Hepatocyte (in vitro differentiated cells): Measurements from ENCODE around the gene LRP4. TPM values are rescaled to one million over a fixed set of nuclear protein-coding genes. Genes with fewer than 3 reads are reported as not detected.

Experiments used
- DNase-seq: peaks from one replicate; pipeline ENCODE4 v3.0.0-alpha.2; 2016; ENCODE audit warnings: low spot score
- H2AFZ ChIP-seq: fragments of 200-600 bp; sonication (generic); 2 replicates; pipeline ENCODE4 v1.6.0; 2016; ENCODE audit warnings: antibody characterized with exemption, mild to moderate bottlenecking
- H3K27ac ChIP-seq: fragments of 200-600 bp; sonication (generic); 2 replicates; pipeline ENCODE4 v1.5.1; 2016; ENCODE audit warnings: mild to moderate bottlenecking
- H3K27me3 ChIP-seq: fragments of 200-600 bp; sonication (generic); 2 replicates; pipeline ENCODE4 v1.6.1; 2016
- H3K36me3 ChIP-seq: fragments of 200-600 bp; sonication (generic); replicated peaks from 2 replicates; pipeline ENCODE4 v1.5.1; 2016; ENCODE audit warnings: low read depth; ENCODE audit not compliant: insufficient read depth
- H3K4me1 ChIP-seq: fragments of 200-600 bp; sonication (generic); 2 replicates; pipeline ENCODE4 v1.5.1; 2016; ENCODE audit warnings: mild to moderate bottlenecking, moderate library complexity; ENCODE audit not compliant: insufficient read depth
- H3K4me2 ChIP-seq: fragments of 200-600 bp; sonication (generic); 2 replicates; pipeline ENCODE4 v1.6.0; 2016
- H3K4me3 ChIP-seq: fragments of 200-600 bp; sonication (generic); 2 replicates; pipeline ENCODE4 v1.5.1; 2016; ENCODE audit warnings: mild to moderate bottlenecking
- H3K79me2 ChIP-seq: fragments of 200-600 bp; sonication (generic); 2 replicates; pipeline ENCODE4 v1.6.0; 2017; ENCODE audit warnings: mild to moderate bottlenecking
- H3K9me2 ChIP-seq: fragments of 200-600 bp; sonication (generic); replicated peaks from 2 replicates; pipeline ENCODE4 v1.6.0; 2017; ENCODE audit warnings: mild to moderate bottlenecking; ENCODE audit not compliant: insufficient read depth
- H3K9me3 ChIP-seq: fragments of 200-600 bp; sonication (generic); 2 replicates; pipeline ENCODE4 v1.5.1; 2016; ENCODE audit warnings: low read depth, mild to moderate bottlenecking
- H4K20me1 ChIP-seq: fragments of 200-600 bp; sonication (generic); 2 replicates; pipeline ENCODE4 v1.6.0; 2016; ENCODE audit warnings: mild to moderate bottlenecking; ENCODE audit not compliant: insufficient read depth, poor library complexity, severe bottlenecking
- CTCF ChIP-seq: fragments of 200-600 bp; sonication (generic); IDR thresholded peaks from 2 replicates; pipeline ENCODE4 v1.5.1; 2016; ENCODE audit warnings: antibody characterized with exemption, mild to moderate bottlenecking; ENCODE audit not compliant: poor library complexity
- EZH2 ChIP-seq: fragments of 200-600 bp; sonication (generic); IDR thresholded peaks from 2 replicates; pipeline ENCODE4 v1.6.1; 2016; ENCODE audit warnings: antibody characterized with exemption, mild to moderate bottlenecking, borderline replicate concordance
- EZH2phosphoT487 ChIP-seq: fragments of 200-600 bp; sonication (generic); IDR thresholded peaks from one replicate; pipeline ENCODE4 v1.6.1; 2018; ENCODE audit warnings: antibody characterized with exemption, mild to moderate bottlenecking, low read depth, moderate library complexity; ENCODE audit not compliant: unreplicated experiment, severe bottlenecking
- WGBS: methylation state at CpG from one replicate; pipeline ENCODE4 v1.1.6; 2016; ENCODE audit warnings: low lambda C conversion rate; ENCODE audit errors: missing lambda C conversion rate; 5-methylcytosine and 5-hydroxymethylcytosine counted together
- polyA plus RNA-seq: library from polyadenylated mRNA; unstranded; fragments of >200 nt; fragmentation: Nextera tagmentation; extraction: Ambion mirVana; gene quantifications from 2 replicates; pipeline ENCODE4 v1.2.1, GENCODE V29; 2016
- total RNA-seq: library from RNA; depleted of rRNA; stranded (reverse); fragments of >200 nt; gene quantifications from 2 replicates; pipeline ENCODE4 v1.2.3, GENCODE V29; 2014

LRP4 gene
- total and polyA plus RNA-seq, 2 experiments from 2014 or later: 6.4 to 8.0 TPM

- TF ChIP-seq EZH2: no peak
- no peak for TF ChIP-seq EZH2phosphoT487
- H3K27ac ChIP-seq: no peak overlapping the region
Measured at GRCh38 chr11:46914363-46914762, 4.0 kb downstream of the LRP4 start.

GRCh38 chr11:46913484-46913883, 4.9 kb downstream of the LRP4 start:
- no peaks in the 10 kb centered on the region for H3K9me2 ChIP-seq
- no peaks in the 10 kb centered on the region for H3K27me3 ChIP-seq
- peak overlapping the region; percentile 72 for H3K4me2 ChIP-seq
- no peak for TF ChIP-seq CTCF
- TF ChIP-seq EZH2: no peak
- TF ChIP-seq EZH2phosphoT487: no peak
- WGBS: 72% methylated on average over 3 of the region's 3 CpGs
- H3K4me3 ChIP-seq: no peak overlapping the region
- H3K36me3 ChIP-seq: no peaks in the 10 kb centered on the region
- DNase-seq: no peak
- H3K79me2 ChIP-seq: peaks cover 44% of the 10 kb centered on the region
- H3K9me3 ChIP-seq: no peaks in the 10 kb centered on the region
- H2AFZ ChIP-seq: no peak overlapping the region
- H4K20me1 ChIP-seq: no peaks in the 10 kb centered on the region
- H3K27ac ChIP-seq: no peak overlapping the region
- peaks cover 26% of the 10 kb centered on the region for H3K4me1 ChIP-seq

More at GRCh38 chr11:46914363-46914762, 4.0 kb downstream of the LRP4 start:
- Histone ChIP-seq H3K4me3 (no peak overlapping the region), H3K4me2 (peak overlapping the region; percentile 12), H3K36me3 (no peaks in the 10 kb centered on the region), H3K79me2 (peaks cover 44% of the 10 kb centered on the region), H3K4me1 (peaks cover 31% of the 10 kb centered on the region), H3K9me3 (no peaks in the 10 kb centered on the region), H3K27me3 (no peaks in the 10 kb centered on the region), H4K20me1 (no peaks in the 10 kb centered on the region), H2AFZ (no peak overlapping the region), H3K9me2 (no peaks in the 10 kb centered on the region)
- DNase-seq: no peak
- WGBS: 54% methylated on average over 5 of the region's 5 CpGs

- H3K36me3 ChIP-seq: no peaks in the 10 kb centered on the region
- WGBS: 17% methylated on average over 13 of the region's 13 CpGs
- TF ChIP-seq CTCF: no peak
- TF ChIP-seq EZH2phosphoT487: no peak
- TF ChIP-seq EZH2: no peak
- peak; percentile 42 for DNase-seq
- H3K4me2 ChIP-seq: peak overlapping the region; percentile 72
- H3K9me3 ChIP-seq: no peaks in the 10 kb centered on the region
- H3K27me3 ChIP-seq: no peaks in the 10 kb centered on the region
- H3K79me2 ChIP-seq: peaks cover 46% of the 10 kb centered on the region
- no peaks in the 10 kb centered on the region for H3K9me2 ChIP-seq
- H3K4me1 ChIP-seq: peaks cover 26% of the 10 kb centered on the region
- H4K20me1 ChIP-seq: no peaks in the 10 kb centered on the region
- no peak overlapping the region for H2AFZ ChIP-seq
- H3K4me3 ChIP-seq: no peak overlapping the region
- peak overlapping the region; percentile 29 for H3K27ac ChIP-seq
Measured at GRCh38 chr11:46912526-46913150, 5.7 kb downstream of the LRP4 start.

- H3K9me2 ChIP-seq: no peaks in the 10 kb centered on the region
- H3K27ac ChIP-seq: no peak overlapping the region
- WGBS: 96% methylated on average over 4 of the region's 4 CpGs
- no peak overlapping the region for H2AFZ ChIP-seq
- TF ChIP-seq EZH2 (no peak), CTCF (no peak), EZH2phosphoT487 (no peak)
- no peaks in the 10 kb centered on the region for H3K36me3 ChIP-seq
- peaks cover 22% of the 10 kb centered on the region for H3K79me2 ChIP-seq
- H3K4me1 ChIP-seq: peaks cover 13% of the 10 kb centered on the region
- no peak for DNase-seq
- no peaks in the 10 kb centered on the region for H3K9me3 ChIP-seq
- no peaks in the 10 kb centered on the region for H4K20me1 ChIP-seq
- no peak overlapping the region for H3K4me3 ChIP-seq
- no peak overlapping the region for H3K4me2 ChIP-seq
- H3K27me3 ChIP-seq: no peaks in the 10 kb centered on the region
Measured at GRCh38 chr11:46907606-46908005, 10.7 kb downstream of the LRP4 start.
